Measurements from ENCODE around the gene RBFOX2. TPM values are rescaled to one million over a fixed set of nuclear protein-coding genes. Genes with fewer than 3 reads are reported as not detected.

The RBFOX2 gene
- total RNA-seq, 3 donors from 2014 or later, result 5.6 to 6.9 (median 6.5) TPM

GRCh38 chr22:35863432-35863831 lies 165.2 kb downstream of the RBFOX2 start:
- DNase-seq (no peak), ATAC-seq (no peak)
- Mint-ChIP-seq H3K4me1 (ENCODE audit: low read depth) (no peaks in the 10 kb centered on the region), H3K4me3 (no peak overlapping the region), H3K9me3 (no peaks in the 10 kb centered on the region), H3K27me3 (ENCODE audit: low read depth) (no peaks in the 10 kb centered on the region), H3K36me3 (ENCODE audit: insufficient read depth) (no peaks in the 10 kb centered on the region)

GRCh38 chr22:35862697-35863096 lies 165.9 kb downstream of the RBFOX2 start:
- H3K36me3 Mint-ChIP-seq (ENCODE audit: insufficient read depth), result no peaks in the 10 kb centered on the region
- ATAC-seq (no peak), DNase-seq (no peak)
- H3K9me3 Mint-ChIP-seq, result no peaks in the 10 kb centered on the region
- H3K27me3 Mint-ChIP-seq (ENCODE audit: low read depth), result no peaks in the 10 kb centered on the region
- H3K4me1 Mint-ChIP-seq (ENCODE audit: low read depth), result no peaks in the 10 kb centered on the region
- no peak overlapping the region for H3K4me3 Mint-ChIP-seq

DNA sequence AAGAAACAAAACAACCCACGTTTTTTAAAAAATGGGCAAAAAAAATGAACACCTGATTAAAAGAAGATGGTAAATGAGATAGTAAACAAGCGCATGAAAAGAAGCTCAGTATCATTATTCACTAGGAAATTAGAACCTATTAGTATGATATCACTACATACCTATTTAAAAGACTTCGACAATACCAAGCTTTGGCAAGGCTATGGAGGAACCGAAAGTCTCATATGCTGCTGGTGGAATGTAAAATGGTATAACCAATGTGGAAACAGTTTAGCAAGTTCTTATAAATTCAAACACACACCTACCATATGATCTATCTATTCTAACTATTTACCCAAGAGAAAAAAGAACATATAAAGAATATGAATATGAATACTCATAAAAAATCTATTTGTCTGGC lies 167.2 kb downstream of the RBFOX2 start:
- Mint-ChIP-seq H3K36me3 (ENCODE audit: insufficient read depth) (no peaks in the 10 kb centered on the region), H3K4me3 (no peak overlapping the region), H3K9me3 (no peaks in the 10 kb centered on the region), H3K27me3 (ENCODE audit: low read depth) (no peaks in the 10 kb centered on the region), H3K4me1 (ENCODE audit: low read depth) (no peaks in the 10 kb centered on the region)
- ATAC-seq (no peak), DNase-seq (no peak)

DNA sequence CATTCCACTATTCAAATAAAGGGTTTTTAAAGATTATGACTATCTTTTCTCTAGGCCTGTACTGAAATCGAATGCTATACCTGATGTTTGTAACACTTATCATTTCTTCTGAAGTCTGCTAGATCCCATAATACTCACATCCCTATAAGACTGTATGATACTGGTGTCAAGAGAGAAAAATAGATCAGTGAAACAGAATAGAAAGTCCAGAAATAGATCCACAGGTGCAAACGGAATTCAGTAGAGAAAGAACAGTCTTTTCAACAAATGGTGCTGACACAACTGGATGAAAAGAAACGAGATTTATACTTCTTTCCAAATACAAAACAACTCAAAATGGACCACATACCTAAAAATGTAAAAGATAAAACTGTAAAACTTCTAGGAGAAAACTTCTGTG lies 167.8 kb downstream of the RBFOX2 start:
- Mint-ChIP-seq H3K4me1 (ENCODE audit: low read depth) (no peaks in the 10 kb centered on the region), H3K9me3 (no peaks in the 10 kb centered on the region), H3K4me3 (no peak overlapping the region), H3K36me3 (ENCODE audit: insufficient read depth) (no peaks in the 10 kb centered on the region), H3K27me3 (ENCODE audit: low read depth) (no peaks in the 10 kb centered on the region)
- DNase-seq (no peak), ATAC-seq (no peak)

DNA sequence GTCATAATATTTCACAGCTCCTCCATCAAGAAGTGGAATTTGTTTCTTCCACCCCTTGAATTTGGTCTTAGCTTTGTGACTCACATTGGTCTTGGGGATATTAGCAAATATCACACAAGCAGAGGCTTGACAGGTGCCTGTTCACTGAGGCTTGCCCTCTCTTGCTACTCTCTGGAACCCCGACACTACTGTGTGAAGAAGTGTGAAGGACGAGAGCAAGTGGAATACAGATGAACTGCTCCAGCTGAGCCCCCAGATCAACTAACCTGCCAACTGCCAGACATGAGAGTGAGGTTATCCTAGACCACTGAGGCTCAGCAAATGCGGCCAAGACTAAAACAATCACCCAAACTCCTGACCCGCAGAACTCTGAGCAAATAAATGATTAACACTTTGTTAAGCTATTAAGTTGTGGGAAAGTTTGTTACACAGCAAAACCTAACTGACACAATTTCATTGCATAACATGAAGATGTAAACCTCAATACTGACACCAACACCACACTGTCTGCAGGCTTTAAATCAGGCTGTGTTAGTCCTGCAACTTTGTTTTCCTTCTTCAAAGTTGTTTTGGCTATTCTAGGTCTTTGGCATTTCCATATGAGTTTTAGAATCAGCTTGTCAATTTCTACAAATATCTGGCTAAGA lies 168.4 kb downstream of the RBFOX2 start:
- Mint-ChIP-seq H3K4me3 (no peak overlapping the region), H3K4me1 (ENCODE audit: low read depth) (no peaks in the 10 kb centered on the region), H3K36me3 (ENCODE audit: insufficient read depth) (no peaks in the 10 kb centered on the region), H3K9me3 (no peaks in the 10 kb centered on the region), H3K27me3 (ENCODE audit: low read depth) (no peaks in the 10 kb centered on the region)
- DNase-seq (no peak), ATAC-seq (no peak)

GRCh38 chr22:35854334-35854733 lies 174.3 kb downstream of the RBFOX2 start:
- H3K27me3 Mint-ChIP-seq (ENCODE audit: low read depth), result no peaks in the 10 kb centered on the region
- no peak overlapping the region for H3K4me3 Mint-ChIP-seq
- no peaks in the 10 kb centered on the region for H3K4me1 Mint-ChIP-seq (ENCODE audit: low read depth)
- no peaks in the 10 kb centered on the region for H3K9me3 Mint-ChIP-seq
- ATAC-seq (no peak), DNase-seq (no peak)
- H3K36me3 Mint-ChIP-seq (ENCODE audit: insufficient read depth), result no peaks in the 10 kb centered on the region

DNA sequence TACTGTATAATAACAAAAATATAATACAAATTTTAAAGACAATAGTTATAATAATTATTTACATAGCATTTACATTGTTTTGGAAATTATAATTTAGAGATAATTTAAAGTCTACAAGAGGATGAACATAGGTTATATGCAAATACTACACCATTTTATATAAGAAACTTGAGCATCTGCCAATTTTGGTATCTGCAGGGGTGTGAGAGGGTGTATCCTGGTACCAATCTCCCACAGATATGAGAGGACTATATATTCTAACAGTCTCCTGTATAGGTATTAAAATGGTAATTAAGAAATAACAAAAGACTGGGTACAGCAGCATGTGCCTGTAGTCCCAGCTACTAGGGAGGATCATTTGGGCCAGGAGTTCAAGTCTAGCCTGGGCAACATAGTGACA lies 176.5 kb downstream of the RBFOX2 start:
- ATAC-seq (no peak), DNase-seq (no peak)
- Mint-ChIP-seq H3K9me3 (no peaks in the 10 kb centered on the region), H3K36me3 (ENCODE audit: insufficient read depth) (no peaks in the 10 kb centered on the region), H3K4me3 (no peak overlapping the region), H3K27me3 (ENCODE audit: low read depth) (no peaks in the 10 kb centered on the region), H3K4me1 (ENCODE audit: low read depth) (no peaks in the 10 kb centered on the region)

GRCh38 chr22:35850831-35851230 lies 177.8 kb downstream of the RBFOX2 start:
- H3K4me1 Mint-ChIP-seq (ENCODE audit: low read depth), result no peaks in the 10 kb centered on the region
- H3K9me3 Mint-ChIP-seq, result no peaks in the 10 kb centered on the region
- no peak overlapping the region for H3K4me3 Mint-ChIP-seq
- no peaks in the 10 kb centered on the region for H3K27me3 Mint-ChIP-seq (ENCODE audit: low read depth)
- H3K36me3 Mint-ChIP-seq (ENCODE audit: insufficient read depth), result no peaks in the 10 kb centered on the region
- DNase-seq (no peak), ATAC-seq (no peak)

- peaks cover 4% of the 10 kb centered on the region for H3K4me1 Mint-ChIP-seq (ENCODE audit: low read depth)
- no peak for ATAC-seq
- H3K27me3 Mint-ChIP-seq (ENCODE audit: low read depth), result no peaks in the 10 kb centered on the region
- H3K9me3 Mint-ChIP-seq, result no peaks in the 10 kb centered on the region
- no peak for DNase-seq
- no peak overlapping the region for H3K4me3 Mint-ChIP-seq
- no peaks in the 10 kb centered on the region for H3K36me3 Mint-ChIP-seq (ENCODE audit: insufficient read depth)
Observed at GRCh38 chr22:35846804-35847203, 181.8 kb downstream of the RBFOX2 start.

DNA sequence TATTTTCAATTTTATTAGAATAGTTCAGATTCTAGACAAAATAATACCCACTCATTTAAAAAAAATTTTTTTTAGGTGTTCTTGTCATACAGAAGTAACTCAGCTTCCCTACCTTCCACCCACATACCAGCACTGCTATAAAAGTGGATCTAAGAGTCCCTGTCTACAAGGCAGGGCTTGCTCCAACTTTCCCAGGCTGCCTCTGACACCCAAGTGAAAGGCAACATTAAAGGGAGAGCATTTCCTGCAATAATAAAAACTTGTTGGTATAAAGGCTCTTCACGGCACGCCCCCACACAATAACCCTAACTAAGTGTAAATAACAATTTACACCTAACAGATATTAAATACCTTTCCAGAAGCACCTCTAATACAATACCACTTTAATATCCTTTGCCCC lies 183.7 kb downstream of the RBFOX2 start:
- no peaks in the 10 kb centered on the region for H3K9me3 Mint-ChIP-seq
- ATAC-seq (no peak), DNase-seq (no peak)
- no peak overlapping the region for H3K4me3 Mint-ChIP-seq
- no peaks in the 10 kb centered on the region for H3K36me3 Mint-ChIP-seq (ENCODE audit: insufficient read depth)
- peaks cover 1% of the 10 kb centered on the region for H3K27me3 Mint-ChIP-seq (ENCODE audit: low read depth)
- H3K4me1 Mint-ChIP-seq (ENCODE audit: low read depth), result peaks cover 5% of the 10 kb centered on the region

GRCh38 chr22:35842954-35843353 lies 185.7 kb downstream of the RBFOX2 start:
- H3K4me1 Mint-ChIP-seq (ENCODE audit: low read depth), result peaks cover 8% of the 10 kb centered on the region
- peaks cover 16% of the 10 kb centered on the region for H3K27me3 Mint-ChIP-seq (ENCODE audit: low read depth)
- ATAC-seq (no peak), DNase-seq (no peak)
- no peaks in the 10 kb centered on the region for H3K9me3 Mint-ChIP-seq
- no peaks in the 10 kb centered on the region for H3K36me3 Mint-ChIP-seq (ENCODE audit: insufficient read depth)
- no peak overlapping the region for H3K4me3 Mint-ChIP-seq

- Mint-ChIP-seq H3K27me3 (ENCODE audit: low read depth) (peaks cover 16% of the 10 kb centered on the region), H3K4me1 (ENCODE audit: low read depth) (peaks cover 8% of the 10 kb centered on the region), H3K4me3 (no peak overlapping the region), H3K36me3 (ENCODE audit: insufficient read depth) (no peaks in the 10 kb centered on the region), H3K9me3 (no peaks in the 10 kb centered on the region)
- DNase-seq, result no peak
- no peak for ATAC-seq
Observed at GRCh38 chr22:35842519-35842913, 186.1 kb downstream of the RBFOX2 start.

GRCh38 chr22:35841907-35842518 lies 186.6 kb downstream of the RBFOX2 start:
- ATAC-seq, result no peak
- no peak for DNase-seq
- Mint-ChIP-seq H3K9me3 (no peaks in the 10 kb centered on the region), H3K27me3 (ENCODE audit: low read depth) (peaks cover 16% of the 10 kb centered on the region), H3K4me3 (no peak overlapping the region), H3K4me1 (ENCODE audit: low read depth) (peaks cover 8% of the 10 kb centered on the region), H3K36me3 (ENCODE audit: insufficient read depth) (no peaks in the 10 kb centered on the region)

- DNase-seq (peak; percentile 9), ATAC-seq (no peak)
- peaks cover 16% of the 10 kb centered on the region for H3K4me1 Mint-ChIP-seq (ENCODE audit: low read depth)
- no peak overlapping the region for H3K4me3 Mint-ChIP-seq
- no peaks in the 10 kb centered on the region for H3K36me3 Mint-ChIP-seq (ENCODE audit: insufficient read depth)
- peaks cover 17% of the 10 kb centered on the region for H3K27me3 Mint-ChIP-seq (ENCODE audit: low read depth)
- H3K9me3 Mint-ChIP-seq, result no peaks in the 10 kb centered on the region
Observed at GRCh38 chr22:35840302-35840739, 188.3 kb downstream of the RBFOX2 start.

- H3K36me3 Mint-ChIP-seq (ENCODE audit: insufficient read depth), result no peaks in the 10 kb centered on the region
- H3K4me1 Mint-ChIP-seq (ENCODE audit: low read depth), result peaks cover 16% of the 10 kb centered on the region
- no peaks in the 10 kb centered on the region for H3K9me3 Mint-ChIP-seq
- H3K27me3 Mint-ChIP-seq (ENCODE audit: low read depth), result peaks cover 19% of the 10 kb centered on the region
- no peak for DNase-seq
- ATAC-seq, result no peak
- H3K4me3 Mint-ChIP-seq, result no peak overlapping the region
Observed at GRCh38 chr22:35839841-35840301, 188.8 kb downstream of the RBFOX2 start.

Measured in activated T-cell treated with anti-CD3 and anti-CD28 coated beads, Interleukin-2, amount 50 U/mL, for 4 hours (primary cell).